Smooth muscle cell (in vitro differentiated cells): ENCODE measurements around the gene DRD1. TPM values are rescaled to one million over a fixed set of nuclear protein-coding genes. Genes with fewer than 3 reads are reported as not detected.
A peak's percentile ranks its signal among the peaks of the same experiment; 100 is the strongest.

Experiments used
- DNase-seq: peaks from one replicate; lab custom pipeline; 2025; ENCODE audit not compliant: unreplicated experiment; lab: John Stamatoyannopoulos, UW
- H2AFZ ChIP-seq: fragments of 200-600 bp; sonication (generic); 2 replicates; pipeline ENCODE4 v1.6.0; 2016; ENCODE audit warnings: antibody characterized with exemption, low read depth, mild to moderate bottlenecking
- H3F3A ChIP-seq: fragments of 200-600 bp; sonication (generic); 2 replicates; pipeline ENCODE4 v1.6.0; 2017; ENCODE audit warnings: antibody characterized with exemption, low read depth
- H3K27ac ChIP-seq: fragments of 200-600 bp; sonication (generic); 2 replicates; pipeline ENCODE4 v1.5.1; 2016; ENCODE audit warnings: low read depth, mild to moderate bottlenecking
- H3K27me3 ChIP-seq: fragments of 200-600 bp; sonication (generic); 2 replicates; pipeline ENCODE4 v1.6.1; 2016; ENCODE audit warnings: low read depth, mild to moderate bottlenecking
- H3K36me3 ChIP-seq: fragments of 200-600 bp; sonication (generic); 2 replicates; pipeline ENCODE4 v1.5.1; 2016; ENCODE audit warnings: low read depth
- H3K4me1 ChIP-seq: fragments of 200-600 bp; sonication (generic); 2 replicates; pipeline ENCODE4 v1.5.1; 2016; ENCODE audit warnings: low read depth
- H3K4me2 ChIP-seq: fragments of 200-600 bp; sonication (generic); 2 replicates; pipeline ENCODE4 v1.6.0; 2016; ENCODE audit warnings: mild to moderate bottlenecking
- H3K4me3 ChIP-seq: fragments of 200-600 bp; sonication (generic); 2 replicates; pipeline ENCODE4 v1.5.1; 2016; ENCODE audit warnings: mild to moderate bottlenecking
- H3K79me2 ChIP-seq: fragments of 200-600 bp; sonication (generic); 2 replicates; pipeline ENCODE4 v1.6.0; 2016; ENCODE audit warnings: low read depth, mild to moderate bottlenecking
- H3K9ac ChIP-seq: fragments of 200-600 bp; sonication (generic); 2 replicates; pipeline ENCODE4 v1.6.0; 2016; ENCODE audit warnings: low read depth
- H3K9me3 ChIP-seq: fragments of 200-600 bp; sonication (generic); replicated peaks from 2 replicates; pipeline ENCODE4 v1.5.1; 2016; ENCODE audit warnings: low read depth
- H4K20me1 ChIP-seq: fragments of 200-600 bp; sonication (generic); 2 replicates; pipeline ENCODE4 v1.6.0; 2016; ENCODE audit warnings: low read depth
- CTCF ChIP-seq: fragments of 200-600 bp; sonication (generic); IDR thresholded peaks from 2 replicates; pipeline ENCODE4 v1.5.1; 2017; ENCODE audit warnings: borderline replicate concordance, mild to moderate bottlenecking, antibody characterized with exemption; ENCODE audit not compliant: insufficient read depth, poor library complexity, severe bottlenecking
- WGBS: methylation state at CpG from one replicate; pipeline ENCODE4 v1.1.7; 2016; ENCODE audit warnings: low lambda C conversion rate; 5-methylcytosine and 5-hydroxymethylcytosine counted together
- polyA plus RNA-seq: library from polyadenylated mRNA; unstranded; fragments of >200 nt; fragmentation: Nextera tagmentation; extraction: Ambion mirVana; gene quantifications from 2 replicates; pipeline ENCODE4 v1.2.1, GENCODE V29; 2016
- total RNA-seq: library from RNA; depleted of rRNA; stranded (reverse); fragments of >200 nt; gene quantifications from 2 replicates; pipeline ENCODE4 v1.2.3, GENCODE V29; 2014

Gene DRD1
- total and polyA plus RNA-seq, 2 experiments from 2014 or later: 0.32 to 1.3 TPM

DNA sequence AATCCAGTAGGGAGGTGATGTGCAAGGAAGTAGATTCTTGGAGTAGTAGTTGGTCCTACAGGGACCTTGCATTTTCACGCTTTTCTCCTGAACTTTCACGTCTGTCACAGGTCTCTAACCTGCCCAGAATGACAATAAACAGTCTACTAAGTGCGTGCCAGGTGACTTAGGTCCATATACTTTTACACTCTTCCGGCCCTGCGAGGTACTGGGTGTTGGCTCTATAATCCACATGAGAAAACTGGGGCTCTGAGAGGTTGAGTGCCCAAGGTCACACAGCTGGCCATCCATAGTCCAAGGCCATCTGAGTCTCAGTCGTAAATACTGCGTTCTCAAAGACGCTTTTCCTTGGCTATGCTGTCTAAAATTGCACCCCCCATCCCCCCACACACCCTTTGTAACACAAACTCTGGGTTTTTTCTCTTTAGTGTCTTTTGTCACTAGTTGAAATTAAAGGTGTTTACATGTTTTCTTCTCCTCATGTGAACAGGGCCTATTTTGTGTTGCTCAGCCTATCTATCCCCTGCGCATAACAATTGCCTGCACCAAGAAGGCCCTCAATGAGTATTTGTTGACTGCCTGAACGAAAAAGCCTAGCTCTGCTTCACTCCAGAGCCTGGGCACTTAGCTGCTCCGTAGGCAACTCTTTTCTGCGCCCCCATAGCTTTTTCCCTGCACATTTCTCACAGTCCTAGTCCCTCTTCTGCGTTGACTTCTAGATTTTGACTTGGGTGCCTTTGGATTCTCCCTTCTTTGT lies 35.3 kb upstream of the DRD1 start:
- peak overlapping the region; percentile 67 for H2AFZ ChIP-seq
- peaks cover 45% of the 10 kb centered on the region for H4K20me1 ChIP-seq
- H3K79me2 ChIP-seq: peaks cover 59% of the 10 kb centered on the region
- peak overlapping the region; percentile 25 for H3K27ac ChIP-seq
- peaks cover 8% of the 10 kb centered on the region for H3K4me1 ChIP-seq
- peak overlapping the region; percentile 86 for H3K4me2 ChIP-seq
- WGBS: 28% methylated on average over 13 of the region's 13 CpGs
- no peaks in the 10 kb centered on the region for H3K9me3 ChIP-seq
- no peaks in the 10 kb centered on the region for H3K27me3 ChIP-seq
- peak overlapping the region; percentile 69 for H3K9ac ChIP-seq
- H3K36me3 ChIP-seq: no peaks in the 10 kb centered on the region
- H3F3A ChIP-seq: no peaks in the 10 kb centered on the region
- H3K4me3 ChIP-seq: peak overlapping the region; percentile 62
- TF ChIP-seq CTCF: no peak
- DNase-seq: no peak

- no peak for TF ChIP-seq CTCF
- Histone ChIP-seq H3F3A (no peaks in the 10 kb centered on the region), H3K4me1 (peaks cover 8% of the 10 kb centered on the region), H4K20me1 (peaks cover 38% of the 10 kb centered on the region), H3K9me3 (no peaks in the 10 kb centered on the region), H3K27ac (peak within 1 kb of the TSS; percentile 25), H3K4me3 (peak within 1 kb of the TSS; percentile 62), H3K4me2 (peak within 1 kb of the TSS; percentile 86), H3K9ac (peak within 1 kb of the TSS; percentile 69), H2AFZ (peak within 1 kb of the TSS; percentile 67), H3K79me2 (peaks cover 51% of the 10 kb centered on the region), H3K27me3 (no peaks in the 10 kb centered on the region), H3K36me3 (no peaks in the 10 kb centered on the region)
- WGBS: under 1% methylated on average over 65 of the region's 94 CpGs
- peak; percentile 51 for DNase-seq
These were observed 34.6 kb upstream of the DRD1 start, which contains the start of gene SFXN1 for GRCh38 chr5:175478384-175479124. Gene SFXN1, plus strand, starts transcription at chr5:175478560. Its CDS starts 13,544 bp downstream, at chr5:175492104.

DNA sequence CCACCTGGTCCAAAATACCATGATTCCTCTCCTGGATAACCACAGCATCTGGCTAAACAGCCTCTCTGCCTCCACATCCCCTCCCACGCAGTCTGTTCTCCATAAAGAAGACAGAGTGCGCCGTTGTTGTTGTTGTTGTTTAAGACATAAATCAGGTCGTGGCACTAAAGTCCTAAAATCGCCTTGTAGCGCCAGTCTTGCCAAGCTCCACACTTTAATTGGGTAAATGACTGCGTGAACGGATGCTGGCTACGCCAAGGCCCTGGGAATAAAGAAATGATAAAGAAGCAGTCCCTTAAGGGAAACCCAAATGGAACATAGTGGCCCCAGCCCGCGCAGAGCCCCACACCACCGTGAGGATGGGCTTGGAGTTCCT lies 34.0 kb upstream of the DRD1 start:
- Histone ChIP-seq H3K27ac (no peak overlapping the region), H3K9ac (peak overlapping the region; percentile 69), H3K4me2 (peak overlapping the region; percentile 86), H3F3A (no peaks in the 10 kb centered on the region), H3K9me3 (no peaks in the 10 kb centered on the region), H3K4me1 (peaks cover 8% of the 10 kb centered on the region), H4K20me1 (peaks cover 32% of the 10 kb centered on the region), H2AFZ (peak overlapping the region; percentile 67), H3K27me3 (no peaks in the 10 kb centered on the region), H3K36me3 (no peaks in the 10 kb centered on the region), H3K79me2 (peaks cover 46% of the 10 kb centered on the region), H3K4me3 (peak overlapping the region; percentile 62)
- no peak for DNase-seq
- WGBS: 6% methylated on average over 12 of the region's 12 CpGs
- TF ChIP-seq CTCF: no peak
